Measurements from ENCODE around the gene TOP3B. TPM values are rescaled to one million over a fixed set of nuclear protein-coding genes. Genes with fewer than 3 reads are reported as not detected.

TOP3B gene
- total RNA-seq, 4 donors from 2014 or later, result 12.3 to 27.5 (median 20.4) TPM

DNA sequence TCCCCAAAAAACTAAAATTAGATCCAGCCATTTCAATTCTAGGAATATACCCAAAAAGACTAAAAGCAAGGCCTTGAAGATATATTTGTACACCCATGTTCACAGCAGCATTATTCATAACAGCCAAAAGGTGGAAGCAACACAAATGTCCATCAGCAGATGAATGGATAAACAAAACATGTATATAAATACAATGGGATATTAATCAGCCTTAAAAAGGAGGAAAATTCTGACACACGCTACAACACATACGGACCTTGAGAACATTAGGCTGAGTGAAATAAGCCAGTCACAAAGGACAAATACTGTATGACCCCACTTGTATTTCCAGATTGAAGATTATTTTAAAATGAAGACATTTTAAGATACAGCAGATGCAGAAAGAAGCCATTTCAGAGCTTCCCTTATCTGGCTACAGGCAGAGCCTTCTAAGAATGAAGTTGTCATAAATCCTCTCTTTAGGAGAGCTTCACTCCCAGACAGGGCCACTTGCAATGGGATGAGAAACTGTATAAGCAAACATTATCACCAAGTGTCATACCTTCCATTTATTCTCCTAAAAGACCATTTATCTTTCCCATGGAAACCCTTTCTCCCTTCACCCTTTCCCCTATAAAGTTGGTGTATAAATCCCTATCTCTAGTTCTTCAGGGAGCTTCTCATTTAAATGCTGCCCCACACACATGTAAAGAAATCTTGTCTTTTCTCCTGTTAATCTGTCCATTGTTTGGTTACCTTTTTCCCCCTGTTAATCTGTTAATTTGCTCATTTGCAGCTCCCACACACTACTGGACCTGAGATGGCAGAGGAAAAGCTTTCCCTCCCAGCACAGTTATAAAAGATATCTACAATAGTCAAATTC is 19.3 kb upstream of the TOP3B start:
- H3K4me3 ChIP-seq, result no peak overlapping the region
- TF ChIP-seq EP300 (IDR thresholded peaks at IDR 0.05), result no peak
- TF ChIP-seq POLR2AphosphoS5 (IDR thresholded peaks at IDR 0.05), result no peak
- TF ChIP-seq, protein P1, sequence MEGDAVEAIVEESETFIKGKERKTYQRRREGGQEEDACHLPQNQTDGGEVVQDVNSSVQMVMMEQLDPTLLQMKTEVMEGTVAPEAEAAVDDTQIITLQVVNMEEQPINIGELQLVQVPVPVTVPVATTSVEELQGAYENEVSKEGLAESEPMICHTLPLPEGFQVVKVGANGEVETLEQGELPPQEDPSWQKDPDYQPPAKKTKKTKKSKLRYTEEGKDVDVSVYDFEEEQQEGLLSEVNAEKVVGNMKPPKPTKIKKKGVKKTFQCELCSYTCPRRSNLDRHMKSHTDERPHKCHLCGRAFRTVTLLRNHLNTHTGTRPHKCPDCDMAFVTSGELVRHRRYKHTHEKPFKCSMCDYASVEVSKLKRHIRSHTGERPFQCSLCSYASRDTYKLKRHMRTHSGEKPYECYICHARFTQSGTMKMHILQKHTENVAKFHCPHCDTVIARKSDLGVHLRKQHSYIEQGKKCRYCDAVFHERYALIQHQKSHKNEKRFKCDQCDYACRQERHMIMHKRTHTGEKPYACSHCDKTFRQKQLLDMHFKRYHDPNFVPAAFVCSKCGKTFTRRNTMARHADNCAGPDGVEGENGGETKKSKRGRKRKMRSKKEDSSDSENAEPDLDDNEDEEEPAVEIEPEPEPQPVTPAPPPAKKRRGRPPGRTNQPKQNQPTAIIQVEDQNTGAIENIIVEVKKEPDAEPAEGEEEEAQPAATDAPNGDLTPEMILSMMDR (IDR thresholded peaks at IDR 0.05), result no peak
- no peak for TF ChIP-seq POLR2A (IDR thresholded peaks at IDR 0.05; ENCODE audit: low read depth)
- 72% methylated on average over 2 of the region's 2 CpGs for WGBS
- no peaks in the 10 kb centered on the region for H3K4me1 ChIP-seq
- DNase-seq (ENCODE audit: extremely low spot score), result no peak
- no peak overlapping the region for H3K27ac ChIP-seq (replicated peaks in 1 of 4)
- intact Hi-C loops (cut with DNase I), result no loop called here
- no peaks in the 10 kb centered on the region for H3K36me3 ChIP-seq
- no peaks in the 10 kb centered on the region for H3K27me3 ChIP-seq
- H3K9me3 ChIP-seq, result no peaks in the 10 kb centered on the region

DNA sequence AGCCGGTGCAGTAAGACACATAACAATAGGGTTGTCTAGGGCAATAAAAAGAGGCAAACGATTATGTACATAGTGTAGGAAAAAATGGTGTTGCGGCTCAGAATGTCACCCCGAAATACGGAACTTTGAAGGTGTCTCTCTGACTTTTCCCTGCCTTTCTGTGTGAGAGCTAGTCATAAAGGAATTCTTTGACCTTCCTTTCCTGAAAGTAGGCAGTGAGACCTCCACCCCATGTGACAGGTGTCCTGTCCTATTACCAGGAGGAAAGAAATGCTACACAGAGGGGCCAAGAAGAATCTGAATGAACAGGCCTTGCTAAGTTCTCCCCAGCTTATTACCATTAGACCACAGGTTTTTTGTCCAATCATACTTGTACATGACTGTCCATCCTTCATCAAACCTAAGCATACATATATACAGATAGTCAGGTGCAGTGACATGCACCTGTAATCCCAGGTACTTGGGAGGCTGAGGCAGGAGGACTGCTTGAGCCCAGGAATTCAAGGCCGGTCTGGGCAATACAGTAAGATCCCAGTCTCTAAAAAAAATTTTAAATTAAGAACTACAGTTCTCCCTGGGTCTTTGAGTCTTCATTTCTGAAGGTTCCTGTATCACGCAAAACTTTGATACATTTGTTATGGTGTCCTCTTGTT is 16.1 kb upstream of the TOP3B start:
- Histone ChIP-seq H3K9me3 (no peaks in the 10 kb centered on the region), H3K27me3 (no peaks in the 10 kb centered on the region), H3K4me3 (no peak overlapping the region), H3K27ac (replicated peaks in 1 of 4) (no peak overlapping the region), H3K36me3 (no peaks in the 10 kb centered on the region), H3K4me1 (no peaks in the 10 kb centered on the region)
- TF ChIP-seq, protein P1 (IDR thresholded peaks at IDR 0.05), result no peak
- no peak for TF ChIP-seq POLR2AphosphoS5 (IDR thresholded peaks at IDR 0.05)
- no peak for TF ChIP-seq POLR2A (IDR thresholded peaks at IDR 0.05; ENCODE audit: low read depth)
- TF ChIP-seq EP300 (IDR thresholded peaks at IDR 0.05), result no peak
- 83% methylated on average over 7 of the region's 7 CpGs for WGBS
- no peak for DNase-seq (ENCODE audit: extremely low spot score)
- intact Hi-C loops (cut with DNase I), result no loop called here

DNA sequence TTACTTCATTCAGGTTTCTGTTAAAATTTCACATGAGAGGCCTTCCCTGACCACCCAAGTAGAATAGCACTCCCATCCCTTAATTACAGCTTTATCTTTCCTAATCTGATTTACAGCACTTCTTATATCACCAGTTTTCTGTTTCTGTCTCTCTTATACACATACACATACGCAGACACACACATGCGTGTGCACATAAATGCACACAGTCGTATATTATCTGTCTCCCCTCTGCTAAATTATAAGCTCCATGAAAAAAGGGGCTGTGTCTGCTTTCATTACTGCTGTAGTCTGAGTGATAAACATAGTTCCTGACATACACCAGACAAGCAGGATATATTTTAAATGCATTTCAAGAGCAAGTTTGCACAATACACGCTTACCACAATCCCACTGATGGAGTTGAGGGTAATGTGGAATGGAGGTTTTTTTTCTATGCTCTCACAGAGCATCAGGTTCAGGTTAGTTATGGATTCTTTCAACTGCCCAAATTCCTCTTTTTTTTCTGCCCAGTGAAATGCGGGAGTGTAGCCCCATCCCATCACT is 13.7 kb upstream of the TOP3B start:
- Histone ChIP-seq H3K4me1 (no peaks in the 10 kb centered on the region), H3K27me3 (peaks cover 0 to 9% (median 0%) of the 10 kb centered on the region in 4 donors), H3K36me3 (no peaks in the 10 kb centered on the region), H3K9me3 (no peaks in the 10 kb centered on the region), H3K27ac (replicated peaks in 1 of 4) (no peak overlapping the region), H3K4me3 (no peak overlapping the region)
- 73% methylated on average over 5 of the region's 5 CpGs for WGBS
- intact Hi-C loops (cut with DNase I), result no loop called here
- TF ChIP-seq POLR2A (IDR thresholded peaks at IDR 0.05; ENCODE audit: low read depth) (no peak), POLR2AphosphoS5 (IDR thresholded peaks at IDR 0.05) (no peak), EP300 (IDR thresholded peaks at IDR 0.05) (no peak)
- TF ChIP-seq, protein P1 (IDR thresholded peaks at IDR 0.05), result no peak
- no peak for DNase-seq (ENCODE audit: extremely low spot score)

DNA sequence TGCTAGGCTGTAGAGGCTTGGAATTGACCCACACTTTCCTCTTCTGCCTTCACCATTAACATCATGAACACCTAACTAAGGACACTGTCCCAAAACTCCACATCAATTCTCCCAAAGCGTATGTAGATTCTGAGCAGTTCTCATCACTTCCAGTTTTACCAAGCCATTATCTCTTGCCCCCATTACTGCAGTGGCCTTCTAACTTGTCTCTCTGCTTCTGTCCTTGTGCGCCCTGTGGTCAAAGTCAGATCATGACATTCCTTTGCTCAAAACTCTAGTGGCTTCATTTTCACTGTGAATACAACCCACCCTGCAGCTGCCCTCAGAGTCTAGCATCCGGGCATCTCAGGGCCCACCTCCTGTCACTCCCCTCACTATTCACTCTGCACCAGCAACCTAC is 13.1 kb upstream of the TOP3B start:
- Histone ChIP-seq H3K4me1 (no peaks in the 10 kb centered on the region), H3K27ac (replicated peaks in 1 of 4) (no peak overlapping the region), H3K36me3 (no peaks in the 10 kb centered on the region), H3K4me3 (no peak overlapping the region), H3K27me3 (peaks cover 0 to 14% (median 0%) of the 10 kb centered on the region in 4 donors), H3K9me3 (no peaks in the 10 kb centered on the region)
- WGBS, result 90% methylated on average over 3 of the region's 3 CpGs
- DNase-seq (ENCODE audit: extremely low spot score), result no peak
- TF ChIP-seq, protein P1 (IDR thresholded peaks at IDR 0.05), result no peak
- no peak for TF ChIP-seq POLR2A (IDR thresholded peaks at IDR 0.05; ENCODE audit: low read depth)
- TF ChIP-seq POLR2AphosphoS5 (IDR thresholded peaks at IDR 0.05), result no peak
- no peak for TF ChIP-seq EP300 (IDR thresholded peaks at IDR 0.05)
- intact Hi-C loops (cut with DNase I), result no loop called here

All from esophagus muscularis mucosa (tissue), 4 donors.